ENCODE results near the gene RBM22.

Gene RBM22

GRCh38 chr5:150672884-150673275 lies 28.0 kb downstream of the RBM22 start:
- DNase-seq (ENCODE audit: low read depth in 3 of 3, low spot score in 1 of 3), result no peak

- no peak for DNase-seq (ENCODE audit: low read depth in 3 of 3, low spot score in 1 of 3)
These were observed 28.5 kb downstream of the RBM22 start for GRCh38 chr5:150672237-150672883.

- no peak for DNase-seq (ENCODE audit: low read depth in 3 of 3, low spot score in 1 of 3)
These were observed 29.2 kb downstream of the RBM22 start for GRCh38 chr5:150671509-150672236.

- DNase-seq (ENCODE audit: low read depth in 3 of 3, low spot score in 1 of 3), result no peak
These were observed 29.9 kb downstream of the RBM22 start for GRCh38 chr5:150670948-150671310.

GRCh38 chr5:150670275-150670947 lies 30.5 kb downstream of the RBM22 start:
- no peak for DNase-seq (ENCODE audit: low read depth in 3 of 3, low spot score in 1 of 3)

- DNase-seq (ENCODE audit: low read depth in 3 of 3, low spot score in 1 of 3), result no peak
These were observed 35.8 kb downstream of the RBM22 start for GRCh38 chr5:150665044-150665443.

GRCh38 chr5:150663936-150664335 lies 36.9 kb downstream of the RBM22 start:
- DNase-seq (ENCODE audit: low read depth in 3 of 3, low spot score in 1 of 3), result no peak

GRCh38 chr5:150662731-150663516 lies 37.9 kb downstream of the RBM22 start:
- no peak for DNase-seq (ENCODE audit: low read depth in 3 of 3, low spot score in 1 of 3)

- DNase-seq (ENCODE audit: low read depth in 3 of 3, low spot score in 1 of 3), result no peak
These were observed 38.9 kb downstream of the RBM22 start for GRCh38 chr5:150661821-150662596.

- DNase-seq (ENCODE audit: low read depth in 3 of 3, low spot score in 1 of 3), result no peak
These were observed 39.8 kb downstream of the RBM22 start, which contains the start of gene MYOZ3 for GRCh38 chr5:150661086-150661485. MYOZ3 (plus strand) TSS chr5:150661251; CDS start chr5:150662942, 1,691 bp downstream.

GRCh38 chr5:150660108-150660831 lies 40.6 kb downstream of the RBM22 start:
- DNase-seq (ENCODE audit: low read depth in 3 of 3, low spot score in 1 of 3), result no peak

- DNase-seq (ENCODE audit: low read depth in 3 of 3, low spot score in 1 of 3), result no peak
These were observed 41.3 kb downstream of the RBM22 start for GRCh38 chr5:150659360-150660107.

- no peak for DNase-seq (ENCODE audit: low read depth in 3 of 3, low spot score in 1 of 3)
These were observed 42.1 kb downstream of the RBM22 start for GRCh38 chr5:150658699-150659265.

GRCh38 chr5:150658121-150658520 lies 42.7 kb downstream of the RBM22 start:
- no peak for DNase-seq (ENCODE audit: low read depth in 3 of 3, low spot score in 1 of 3)

GRCh38 chr5:150656191-150657132 lies 44.4 kb downstream of the RBM22 start:
- peak; percentile 57 to 73 (median 57) for DNase-seq (ENCODE audit: low read depth in 3 of 3, low spot score in 1 of 3)

- no peak for DNase-seq (ENCODE audit: low read depth in 3 of 3, low spot score in 1 of 3)
These were observed 45.6 kb downstream of the RBM22 start for GRCh38 chr5:150655221-150655620.

GRCh38 chr5:150653762-150654556 lies 46.9 kb downstream of the RBM22 start:
- DNase-seq (ENCODE audit: low read depth in 3 of 3, low spot score in 1 of 3), result no peak

Measured in stimulated activated CD4-positive, alpha-beta T cell treated with anti-CD3 and anti-CD28 coated beads, TNF-alpha, amount 100 ng/mL, for 1 hour (primary cell).